Skeletal muscle tissue (tissue), 4 donors: ENCODE measurements around the gene COL4A1. TPM values are rescaled to one million over a fixed set of nuclear protein-coding genes. Genes with fewer than 3 reads are reported as not detected.

ENCODE experiments used
- H3K27ac ChIP-seq: one replicate; pipeline ENCODE4 v1.7.0; 2013; ENCODE audit warnings: mild to moderate bottlenecking, low read depth, low read length, inconsistent platforms
- H3K27me3 ChIP-seq, 3 donors: one replicate each; pipeline ENCODE4 v1.7.0; 2013; ENCODE audit warnings: low read length in 3 of 3; ENCODE audit not compliant: control insufficient read depth in 3 of 3, insufficient read depth in 3 of 3
- H3K36me3 ChIP-seq, 3 donors: one replicate each; pipeline ENCODE4 v1.7.0; 2013; ENCODE audit warnings: low read length in 3 of 3; ENCODE audit not compliant: control insufficient read depth in 3 of 3, insufficient read depth in 3 of 3
- H3K4me1 ChIP-seq, 3 donors: one replicate each; pipeline ENCODE4 v1.7.0; 2013; ENCODE audit warnings: low read length in 3 of 3, mild to moderate bottlenecking in 3 of 3; ENCODE audit not compliant: control insufficient read depth in 3 of 3, insufficient read depth in 3 of 3
- H3K4me3 ChIP-seq, 3 donors: one replicate each; pipeline ENCODE4 v1.7.0; 2013; ENCODE audit warnings: low read length in 3 of 3
- H3K9ac ChIP-seq, 3 donors: one replicate each; pipeline ENCODE4 v1.7.0; 2013; ENCODE audit warnings: low read length in 3 of 3, mild to moderate bottlenecking in 3 of 3, moderate library complexity in 2 of 3, low read depth in 1 of 3
- H3K9me3 ChIP-seq, 3 donors: one replicate each; pipeline ENCODE4 v1.7.0; 2013; ENCODE audit warnings: low read length in 3 of 3; ENCODE audit not compliant: control insufficient read depth in 3 of 3
- total RNA-seq: library from RNA; depleted of rRNA; stranded (reverse); fragments of >200 nt; gene quantifications from one replicate; pipeline ENCODE4 v1.2.3, GENCODE V29; 2014
- donor health status: Osteomylitis.

The COL4A1 gene
- total RNA-seq, 1 donor from 2014 or later = 774 TPM

DNA sequence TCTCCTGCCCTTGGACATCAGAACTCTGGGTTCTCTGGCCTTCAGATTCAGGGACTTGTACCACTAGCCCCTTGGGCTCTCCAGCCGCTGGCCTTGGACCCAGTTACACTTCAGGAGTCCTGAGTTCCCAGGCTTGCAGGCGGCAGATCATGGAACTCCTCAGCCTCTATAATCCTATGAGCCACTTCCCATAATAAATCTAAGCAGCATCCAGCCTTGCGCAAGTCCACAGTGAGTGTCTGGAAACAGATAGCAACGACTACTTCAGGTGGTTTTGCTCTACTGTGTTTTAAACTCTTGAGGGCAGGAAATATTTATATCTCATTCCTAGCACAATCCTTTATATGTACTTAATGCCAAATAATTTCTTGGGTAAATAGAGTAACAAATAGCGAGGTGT, 92.3 kb downstream of the COL4A1 start:
- Histone ChIP-seq H3K27ac (no peak overlapping the region), H3K9me3 (no peaks in the 10 kb centered on the region), H3K4me1 (peaks cover 12 to 29% (median 22%) of the 10 kb centered on the region in 3 donors)

GRCh38 chr13:110213461-110214074, 93.4 kb downstream of the COL4A1 start:
- H3K4me1 ChIP-seq = peaks cover 12 to 25% (median 18%) of the 10 kb centered on the region in 3 donors
- H3K4me3 ChIP-seq = no peak overlapping the region
- no peaks in the 10 kb centered on the region for H3K27me3 ChIP-seq
- no peak overlapping the region for H3K9ac ChIP-seq
- peaks cover 4 to 25% (median 15%) of the 10 kb centered on the region in 3 donors for H3K36me3 ChIP-seq
- no peaks in the 10 kb centered on the region for H3K9me3 ChIP-seq
- H3K27ac ChIP-seq = no peak overlapping the region

More for the DNA sequence above, 92.3 kb downstream of the COL4A1 start:
- H3K4me3 ChIP-seq = no peak overlapping the region
- no peak overlapping the region for H3K9ac ChIP-seq
- peaks cover 4 to 18% (median 12%) of the 10 kb centered on the region in 3 donors for H3K36me3 ChIP-seq
- H3K27me3 ChIP-seq = no peaks in the 10 kb centered on the region

DNA sequence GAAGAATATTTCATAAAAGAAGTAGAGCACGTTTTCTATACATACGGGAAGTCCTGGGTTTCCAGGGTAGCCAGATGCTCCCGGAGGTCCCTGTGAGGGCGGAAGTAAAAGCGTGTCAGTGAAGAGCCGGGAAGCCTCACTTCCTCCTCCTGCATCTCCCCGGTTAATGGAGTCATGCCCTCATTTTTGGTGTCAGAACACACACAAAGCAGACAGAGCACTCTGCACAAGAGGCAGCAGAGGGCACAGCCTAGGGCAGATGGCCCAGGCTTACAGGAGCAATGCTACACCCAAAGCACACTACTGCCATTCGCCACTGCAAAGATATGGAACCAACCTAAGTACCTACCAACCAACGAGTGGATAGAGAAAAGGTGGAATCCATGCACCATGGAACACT, 94.4 kb downstream of the COL4A1 start:
- Histone ChIP-seq H3K27me3 (no peaks in the 10 kb centered on the region), H3K4me1 (peaks cover 11 to 20% (median 16%) of the 10 kb centered on the region in 3 donors), H3K27ac (no peak overlapping the region), H3K9me3 (no peaks in the 10 kb centered on the region), H3K9ac (no peak overlapping the region), H3K36me3 (peaks cover 4 to 33% (median 20%) of the 10 kb centered on the region in 3 donors), H3K4me3 (no peak overlapping the region)

DNA sequence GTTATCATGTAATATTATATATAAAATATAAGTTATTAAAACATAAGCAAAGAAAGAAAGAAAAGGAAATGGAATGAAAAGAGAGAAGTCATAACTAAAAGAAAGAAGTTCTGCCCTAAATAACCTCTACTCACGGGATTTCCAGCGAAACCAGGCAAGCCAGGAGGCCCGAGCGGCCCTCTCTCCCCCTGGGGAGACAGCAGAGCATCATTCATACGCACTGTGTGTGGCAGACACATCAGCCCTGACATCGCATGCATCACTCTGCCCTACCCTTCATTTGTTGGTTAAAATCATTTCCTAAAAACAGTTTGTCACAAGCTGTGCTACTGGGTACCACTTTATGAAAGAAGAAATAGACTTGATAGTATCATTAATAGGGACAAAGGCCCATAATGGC, 95.2 kb downstream of the COL4A1 start:
- Histone ChIP-seq H3K27me3 (no peaks in the 10 kb centered on the region), H3K9me3 (no peaks in the 10 kb centered on the region), H3K36me3 (peaks cover 4 to 35% (median 20%) of the 10 kb centered on the region in 3 donors), H3K4me1 (peaks cover 3 to 12% (median 9%) of the 10 kb centered on the region in 3 donors), H3K4me3 (no peak overlapping the region), H3K9ac (no peak overlapping the region), H3K27ac (no peak overlapping the region)

GRCh38 chr13:110211046-110211445, 95.9 kb downstream of the COL4A1 start:
- H3K4me1 ChIP-seq = peaks cover 0 to 6% (median 3%) of the 10 kb centered on the region in 3 donors
- H3K4me3 ChIP-seq = no peak overlapping the region
- H3K27ac ChIP-seq = no peak overlapping the region
- H3K36me3 ChIP-seq = peaks cover 4 to 38% (median 22%) of the 10 kb centered on the region in 3 donors
- H3K9ac ChIP-seq = no peak overlapping the region
- H3K27me3 ChIP-seq = no peaks in the 10 kb centered on the region
- H3K9me3 ChIP-seq = no peaks in the 10 kb centered on the region

DNA sequence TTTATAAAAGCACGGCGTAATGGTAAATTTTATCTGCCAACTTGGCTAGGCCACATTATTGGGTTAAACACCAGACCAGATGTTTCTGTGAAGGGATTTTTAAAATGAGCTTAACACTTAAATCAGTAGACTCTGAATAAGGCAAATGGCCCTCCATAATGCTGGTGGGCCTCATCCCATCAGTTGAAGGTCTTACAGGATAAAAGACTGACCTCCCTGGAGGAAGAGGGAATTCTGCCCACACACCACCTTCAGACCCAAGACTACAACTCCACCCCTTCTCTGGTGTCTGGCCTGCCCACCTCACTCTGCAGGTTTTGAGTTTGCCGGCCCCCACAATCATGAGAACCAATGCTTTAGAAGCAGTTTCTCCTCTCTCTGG, 96.4 kb downstream of the COL4A1 start:
- Histone ChIP-seq H3K9me3 (no peaks in the 10 kb centered on the region), H3K4me3 (no peak overlapping the region), H3K9ac (no peak overlapping the region), H3K27ac (no peak overlapping the region), H3K27me3 (no peaks in the 10 kb centered on the region), H3K4me1 (peaks cover 0 to 2% (median 0%) of the 10 kb centered on the region in 3 donors), H3K36me3 (peaks cover 4 to 39% (median 23%) of the 10 kb centered on the region in 3 donors)

- no peak overlapping the region for H3K4me3 ChIP-seq
- H3K27me3 ChIP-seq = no peaks in the 10 kb centered on the region
- H3K27ac ChIP-seq = no peak overlapping the region
- H3K4me1 ChIP-seq = no peaks in the 10 kb centered on the region
- peaks cover 4 to 39% (median 23%) of the 10 kb centered on the region in 3 donors for H3K36me3 ChIP-seq
- H3K9ac ChIP-seq = no peak overlapping the region
- no peaks in the 10 kb centered on the region for H3K9me3 ChIP-seq
These were observed 96.9 kb downstream of the COL4A1 start for GRCh38 chr13:110209950-110210603.

DNA sequence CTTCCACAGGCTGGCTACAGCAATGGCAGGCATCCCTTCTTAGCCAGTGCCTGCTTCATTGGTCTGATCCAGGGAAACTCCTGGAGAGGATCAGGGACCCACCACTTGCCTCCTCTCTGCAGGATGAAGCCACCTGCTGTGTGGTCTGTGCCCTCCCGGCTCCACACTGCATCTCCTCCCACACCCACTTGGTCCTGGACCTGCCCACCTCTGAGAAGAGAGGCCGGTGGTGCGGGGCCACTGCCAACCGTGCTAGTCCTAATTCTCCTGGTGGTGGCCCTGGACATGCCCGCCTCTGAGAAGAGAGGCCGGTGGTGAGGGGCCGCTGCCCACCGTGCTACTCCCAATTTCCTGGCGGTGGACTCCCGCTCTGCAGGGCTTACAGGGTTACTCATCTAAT, 98.8 kb downstream of the COL4A1 start:
- no peak overlapping the region for H3K27ac ChIP-seq
- H3K4me1 ChIP-seq = no peaks in the 10 kb centered on the region
- H3K27me3 ChIP-seq = no peaks in the 10 kb centered on the region
- no peak overlapping the region for H3K4me3 ChIP-seq
- H3K9ac ChIP-seq = no peak overlapping the region
- peaks cover 4 to 42% (median 23%) of the 10 kb centered on the region in 3 donors for H3K36me3 ChIP-seq
- H3K9me3 ChIP-seq = no peaks in the 10 kb centered on the region

DNA sequence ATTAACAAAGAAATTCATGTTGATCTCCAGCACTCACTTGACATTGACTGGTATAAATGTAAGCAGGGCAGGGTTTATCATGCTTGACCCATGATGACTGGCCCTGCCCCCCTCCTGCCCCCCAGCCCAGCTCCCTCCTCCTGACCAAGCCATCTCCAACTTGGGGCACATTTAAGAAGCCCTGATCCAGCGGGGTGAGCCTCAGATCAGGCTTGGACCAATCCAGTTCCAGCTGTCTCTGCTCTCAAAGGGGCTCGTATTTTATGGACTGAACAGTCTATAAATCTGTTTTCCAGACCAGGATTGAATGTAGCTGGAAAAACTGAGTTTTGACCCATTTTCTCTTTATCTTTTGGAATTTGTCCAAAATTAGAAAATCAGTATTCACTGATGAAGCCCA, 100.0 kb downstream of the COL4A1 start:
- peaks cover 0 to 34% (median 20%) of the 10 kb centered on the region in 3 donors for H3K36me3 ChIP-seq
- H3K9me3 ChIP-seq = no peaks in the 10 kb centered on the region
- no peak overlapping the region for H3K4me3 ChIP-seq
- no peak overlapping the region for H3K9ac ChIP-seq
- no peak overlapping the region for H3K27ac ChIP-seq
- no peaks in the 10 kb centered on the region for H3K27me3 ChIP-seq
- no peaks in the 10 kb centered on the region for H3K4me1 ChIP-seq

- H3K36me3 ChIP-seq = peaks cover 0 to 33% (median 18%) of the 10 kb centered on the region in 3 donors
- H3K4me3 ChIP-seq = no peak overlapping the region
- no peaks in the 10 kb centered on the region for H3K27me3 ChIP-seq
- H3K27ac ChIP-seq = no peak overlapping the region
- H3K4me1 ChIP-seq = no peaks in the 10 kb centered on the region
- no peak overlapping the region for H3K9ac ChIP-seq
- no peaks in the 10 kb centered on the region for H3K9me3 ChIP-seq
These were observed 100.8 kb downstream of the COL4A1 start for GRCh38 chr13:110206185-110206584.
